Activated CD4-positive, alpha-beta T cell treated with anti-CD3 and anti-CD28 coated beads, Interleukin-2, Interleukin-4, amounts not matched to agents 100 ng/mL and 50 ng/mL, durations not matched to agents 16 hours and 8 hours (primary cell): ENCODE measurements around the gene TENT5C.
A peak's percentile ranks its signal among the peaks of the same experiment; 100 is the strongest.

Experiments used
- DNase-seq: peaks from one replicate; pipeline ENCODE4 v3.0.0-alpha.2; 2020; ENCODE audit warnings: low spot score

The TENT5C gene

GRCh38 chr1:117592155-117592554 lies 13.7 kb upstream of the TENT5C start:
- DNase-seq = no peak

- no peak for DNase-seq
Measured at GRCh38 chr1:117594261-117594990, 11.4 kb upstream of the TENT5C start.

GRCh38 chr1:117596023-117596720 lies 9.7 kb upstream of the TENT5C start:
- no peak for DNase-seq

GRCh38 chr1:117598489-117598888 lies 7.4 kb upstream of the TENT5C start:
- no peak for DNase-seq

- DNase-seq = no peak
Measured at GRCh38 chr1:117599286-117600221, 6.3 kb upstream of the TENT5C start.

- no peak for DNase-seq
Measured at GRCh38 chr1:117600325-117600943, 5.4 kb upstream of the TENT5C start.

GRCh38 chr1:117600966-117601365 lies 4.9 kb upstream of the TENT5C start:
- no peak for DNase-seq

GRCh38 chr1:117602862-117603261 lies 3.0 kb upstream of the TENT5C start:
- no peak for DNase-seq

GRCh38 chr1:117605164-117605773 lies 579 bp upstream of the TENT5C start:
- no peak for DNase-seq

- DNase-seq = peak; percentile 50
Measured at GRCh38 chr1:117606649-117607430, 992 bp downstream of the TENT5C start.

GRCh38 chr1:117607471-117607870 lies 1.6 kb downstream of the TENT5C start:
- peak; percentile 68 for DNase-seq

- DNase-seq = no peak
Measured at GRCh38 chr1:117608115-117608615, 2.3 kb downstream of the TENT5C start.

GRCh38 chr1:117608758-117609157 lies 2.9 kb downstream of the TENT5C start:
- DNase-seq = no peak

GRCh38 chr1:117609471-117609911 lies 3.6 kb downstream of the TENT5C start:
- no peak for DNase-seq

- DNase-seq = no peak
Measured at GRCh38 chr1:117610036-117610435, 4.2 kb downstream of the TENT5C start.

- no peak for DNase-seq
Measured at GRCh38 chr1:117611121-117611601, 5.3 kb downstream of the TENT5C start.

GRCh38 chr1:117611894-117612483 lies 6.1 kb downstream of the TENT5C start:
- no peak for DNase-seq

- peak; percentile 53 for DNase-seq
Measured at GRCh38 chr1:117612517-117613248, 6.8 kb downstream of the TENT5C start.

GRCh38 chr1:117613249-117613968 lies 7.6 kb downstream of the TENT5C start:
- DNase-seq = no peak
